H1 (cell line): ENCODE results near the gene RARRES2. TPM values are rescaled to one million over a fixed set of nuclear protein-coding genes. Genes with fewer than 3 reads are reported as not detected.

Experiments used
- ATF2 ChIP-seq: IDR thresholded peaks from 2 replicates; pipeline ENCODE4 v1.6.1; 2012; ENCODE audit warnings: low read length, inconsistent platforms
- TAF7 ChIP-seq: optimal IDR thresholded peaks from 2 replicates; pipeline ENCODE3; 2011; ENCODE audit warnings: low read depth, mild to moderate bottlenecking, inconsistent platforms, low read length, moderate library complexity, borderline replicate concordance
- polyA plus RNA-seq, 7 experiments: library from polyadenylated mRNA; depleted of rRNA in 3 of 7; stranded (reverse) in 5 of 7; unstranded in 2 of 7; fragments of >200 nt in 5 of 7; fragments of 200-250 nt in 2 of 7; gene quantifications; 1 replicate in 5 of 7; 2 replicates in 1 of 7; 4 replicates in 1 of 7; pipeline versions ENCODE4 v1.2.1 to v1.2.3, GENCODE V29; 2011 to 2013; ENCODE audit warnings: missing spikeins in 2 of 7, mixed read lengths in 2 of 7
- total RNA-seq: library from RNA; stranded (reverse); fragmentation: NEBNext Ultra II Directional; extraction: Animal tissue kit (Norgen Biotek cat#: 25700); gene quantifications from 2 replicates; pipeline ENCODE4 v1.2.1, GENCODE V29; 2021

The RARRES2 gene
- total and polyA plus RNA-seq, 2 of the 8 experiments (the other 6 are each of a cell fraction or from before 2014, with no cell fraction given), result 254 to 441 TPM

- no peak for TF ChIP-seq ATF2
- no peak for TF ChIP-seq TAF7
Measured at GRCh38 chr7:150332852-150333635, 8.4 kb downstream of the RARRES2 start (continued).
